GM23338 (cell line): ENCODE measurements around the gene SENP8. TPM values are rescaled to one million over a fixed set of nuclear protein-coding genes. Genes with fewer than 3 reads are reported as not detected.
"Not testable (repeated sequence)": the region's sequence is repeated elsewhere in the genome, so short reads cannot be mapped to it uniquely, and the experiment has no call there.

ENCODE experiments used
- ATAC-seq: fragments of 200-7000 bp; cut with Tn5 transposase; 3 replicates; pipeline ENCODE4 v1.9.1; 2020
- DNase-seq: peaks from one replicate; pipeline ENCODE4 v3.0.0-alpha.2; 2015; ENCODE audit warnings: low spot score
- H2AFZ ChIP-seq: fragments of 200-600 bp; sonication (generic); 2 replicates; pipeline ENCODE4 v1.8.0; 2016; ENCODE audit warnings: antibody characterized with exemption, mild to moderate bottlenecking, moderate library complexity
- H3F3A ChIP-seq: fragments of 200-600 bp; sonication (generic); replicated peaks from 2 replicates; pipeline ENCODE4 v1.8.0; 2017; ENCODE audit warnings: antibody characterized with exemption, mixed run types, low read depth
- H3K27ac ChIP-seq: fragments of 200-600 bp; sonication (generic); 2 replicates; pipeline ENCODE4 v1.6.1; 2016; ENCODE audit warnings: low read depth
- H3K27me3 ChIP-seq: fragments of 200-600 bp; sonication (generic); 2 replicates; pipeline ENCODE4 v1.8.0; 2016; ENCODE audit warnings: mild to moderate bottlenecking, mixed run types, moderate library complexity; ENCODE audit not compliant: insufficient read depth
- H3K36me3 ChIP-seq: fragments of 200-600 bp; sonication (generic); 2 replicates; pipeline ENCODE4 v1.8.0; 2016; ENCODE audit warnings: mild to moderate bottlenecking; ENCODE audit not compliant: insufficient read depth
- H3K4me1 ChIP-seq: fragments of 200-600 bp; sonication (generic); 2 replicates; pipeline ENCODE4 v1.8.0; 2016; ENCODE audit warnings: mild to moderate bottlenecking, moderate library complexity; ENCODE audit not compliant: insufficient read depth
- H3K4me2 ChIP-seq: fragments of 200-600 bp; sonication (generic); 2 replicates; pipeline ENCODE4 v1.7.1; 2017; ENCODE audit warnings: mixed run types
- H3K4me3 ChIP-seq: fragments of 200-600 bp; sonication (generic); 2 replicates; pipeline ENCODE4 v1.6.1; 2016; ENCODE audit warnings: mixed run types
- H3K79me2 ChIP-seq: fragments of 200-600 bp; sonication (generic); replicated peaks from 2 replicates; pipeline ENCODE4 v1.8.0; 2017; ENCODE audit warnings: mild to moderate bottlenecking; ENCODE audit not compliant: insufficient read depth
- H3K9me2 ChIP-seq: fragments of 200-600 bp; sonication (generic); 2 replicates; pipeline ENCODE4 v1.8.0; 2017; ENCODE audit not compliant: insufficient read depth
- H4K20me1 ChIP-seq: fragments of 200-600 bp; sonication (generic); replicated peaks from 2 replicates; pipeline ENCODE4 v1.8.0; 2017; ENCODE audit warnings: mild to moderate bottlenecking; ENCODE audit not compliant: insufficient read depth
- H3K27ac Mint-ChIP-seq: 2 replicates; pipeline ENCODE4 v1.8.0; 2020; ENCODE audit warnings: inconsistent platforms, mild to moderate bottlenecking, moderate library complexity, mixed read lengths
- H3K27me3 Mint-ChIP-seq: 3 replicates; pipeline ENCODE4 v1.8.0; 2022; ENCODE audit warnings: low read depth, mild to moderate bottlenecking, moderate library complexity, mixed read lengths, inconsistent platforms; ENCODE audit not compliant: insufficient read depth, poor library complexity
- H3K36me3 Mint-ChIP-seq: 3 replicates; pipeline ENCODE4 v1.8.0; 2021; ENCODE audit warnings: low read depth, mild to moderate bottlenecking, inconsistent platforms, moderate library complexity, mixed read lengths
- H3K4me1 Mint-ChIP-seq: 3 replicates; pipeline ENCODE4 v1.8.0; 2020; ENCODE audit warnings: mild to moderate bottlenecking, inconsistent platforms, mixed read lengths
- H3K4me3 Mint-ChIP-seq: 3 replicates; pipeline ENCODE4 v1.8.0; 2021; ENCODE audit warnings: moderate library complexity, mild to moderate bottlenecking, inconsistent platforms, mixed read lengths
- H3K9me3 Mint-ChIP-seq: 3 replicates; pipeline ENCODE4 v1.8.0; 2020; ENCODE audit warnings: moderate library complexity, mild to moderate bottlenecking, inconsistent platforms, mixed read lengths
- CREB1 ChIP-seq: fragments of 250-450 bp; sonication (Bioruptor Pico); IDR thresholded peaks from 2 replicates; pipeline ENCODE4 v1.5.0; 2020; ENCODE audit warnings: low read depth, mild to moderate bottlenecking, moderate library complexity
- CTCF ChIP-seq, 2 experiments: fragments of 200-600 bp in 1 of 2; sonication (generic) in 1 of 2; conservative IDR thresholded peaks; 2 replicates each; pipeline versions ENCODE4 v1.5.1 to v1.6.1; 2016 to 2017; ENCODE audit warnings: antibody characterized with exemption in 2 of 2, low read depth in 2 of 2, mild to moderate bottlenecking in 2 of 2, moderate library complexity in 1 of 2
- ETS1 ChIP-seq: IDR thresholded peaks from 2 replicates; pipeline ENCODE4 v1.6.1; 2016; ENCODE audit warnings: antibody characterized with exemption
- EZH2 ChIP-seq: fragments of 200-600 bp; sonication (generic); IDR thresholded peaks from one replicate; pipeline ENCODE4 v1.8.0; 2017; ENCODE audit warnings: antibody characterized with exemption, mild to moderate bottlenecking, low read depth; ENCODE audit not compliant: unreplicated experiment
- EZH2phosphoT487 ChIP-seq: fragments of 200-600 bp; sonication (generic); IDR thresholded peaks from one replicate; pipeline ENCODE4 v1.8.1; 2018; ENCODE audit warnings: antibody characterized with exemption; ENCODE audit not compliant: unreplicated experiment
- JUNB ChIP-seq: IDR thresholded peaks from one replicate; pipeline ENCODE4 v1.6.1; 2016; ENCODE audit warnings: antibody characterized with exemption; ENCODE audit not compliant: unreplicated experiment
- NANOG ChIP-seq: IDR thresholded peaks from 2 replicates; pipeline ENCODE4 v1.6.1; 2016; ENCODE audit warnings: antibody characterized with exemption, borderline replicate concordance
- POLR2AphosphoS5 ChIP-seq: IDR thresholded peaks from 2 replicates; pipeline ENCODE4 v1.6.1; 2016; ENCODE audit warnings: antibody characterized with exemption, low read depth
- STAT1 ChIP-seq: IDR thresholded peaks from one replicate; pipeline ENCODE4 v1.6.1; 2016; ENCODE audit warnings: antibody characterized with exemption; ENCODE audit not compliant: unreplicated experiment
- ZNF114 ChIP-seq: fragments of 250-450 bp; sonication (Bioruptor Pico); IDR thresholded peaks from 2 replicates; pipeline ENCODE4 v1.5.0; 2020; ENCODE audit warnings: mild to moderate bottlenecking, moderate library complexity
- ZNF331 ChIP-seq: fragments of 250-450 bp; sonication (Bioruptor Pico); IDR thresholded peaks from 2 replicates; pipeline ENCODE4 v1.5.0; 2020; ENCODE audit warnings: low read depth, mild to moderate bottlenecking, moderate library complexity
- ZNF462 ChIP-seq: fragments of 250-450 bp; sonication (Bioruptor Pico); IDR thresholded peaks from 2 replicates; pipeline ENCODE4 v1.5.0; 2020; ENCODE audit warnings: mild to moderate bottlenecking, moderate library complexity
- polyA plus RNA-seq: library from polyadenylated mRNA; unstranded; fragments of >200 nt; fragmentation: Nextera tagmentation; extraction: Ambion mirVana; gene quantifications from 2 replicates; pipeline ENCODE4 v1.2.1, GENCODE V29; 2016
- total RNA-seq: library from RNA; depleted of rRNA; stranded (reverse); fragments of >200 nt; shearing (Covaris generic); gene quantifications from 2 replicates; pipeline ENCODE4 v1.2.3, GENCODE V29; 2014

SENP8 gene
- total and polyA plus RNA-seq, 2 experiments from 2014 or later: 3.1 to 7.7 TPM

GRCh38 chr15:72071448-72071825 is 46.8 kb upstream of the SENP8 start:
- not testable (repeated sequence) for H3K4me3 Mint-ChIP-seq, H2AFZ ChIP-seq, H3K4me3 ChIP-seq, H3K27ac ChIP-seq, H3K4me1 Mint-ChIP-seq, H3K4me1 ChIP-seq, H3K27me3 Mint-ChIP-seq, H4K20me1 ChIP-seq, H3K4me2 ChIP-seq, H3K27me3 ChIP-seq, DNase-seq, H3K9me3 Mint-ChIP-seq, H3F3A ChIP-seq, ATAC-seq, H3K27ac Mint-ChIP-seq, H3K36me3 Mint-ChIP-seq, H3K9me2 ChIP-seq, H3K36me3 ChIP-seq
- H3K79me2 ChIP-seq: peaks cover 16% of the 10 kb centered on the region

GRCh38 chr15:72074335-72075060 is 43.7 kb upstream of the SENP8 start:
- Histone ChIP-seq H3K9me2 (no peaks in the 10 kb centered on the region), H2AFZ (no peak overlapping the region), H3K36me3 (no peaks in the 10 kb centered on the region), H3K4me1 (peaks cover 2% of the 10 kb centered on the region; the same call in 1 of the 2 replicates), H4K20me1 (peaks cover 13% of the 10 kb centered on the region; the same call in 1 of the 2 replicates), H3K79me2 (peaks cover 8% of the 10 kb centered on the region), H3K27ac (no peak overlapping the region), H3F3A (no peaks in the 10 kb centered on the region), H3K27me3 (no peaks in the 10 kb centered on the region), H3K4me3 (no peak overlapping the region), H3K4me2 (no peak overlapping the region)
- ATAC-seq: no peak
- H3K4me1 Mint-ChIP-seq: no peaks in the 10 kb centered on the region
- H3K36me3 Mint-ChIP-seq: no peaks in the 10 kb centered on the region
- no peak overlapping the region for H3K4me3 Mint-ChIP-seq
- H3K27ac Mint-ChIP-seq: no peak overlapping the region
- DNase-seq: no peak
- no peaks in the 10 kb centered on the region for H3K9me3 Mint-ChIP-seq
- peaks cover 4% of the 10 kb centered on the region for H3K27me3 Mint-ChIP-seq
- TF ChIP-seq EZH2 (no peak), ZNF462 (CRISPR knock-in tag) (no peak), ZNF331 (CRISPR knock-in tag) (no peak), NANOG (no peak), CTCF (conservative IDR thresholded peaks at IDR 0.05; ENCODE audit: low read depth in 2 of 2) (no peak), ETS1 (no peak), STAT1 (no peak), JUNB (no peak), EZH2phosphoT487 (no peak), CREB1 (no peak), POLR2AphosphoS5 (no peak), ZNF114 (CRISPR knock-in tag) (no peak)
